Stimulated activated effector memory CD8-positive, alpha-beta T cell treated with anti-CD3 and anti-CD28 coated beads, Interleukin-12 subunit alpha, Interleukin-12 subunit beta, amount 100 ng/mL, for 72 hours (primary cell): ENCODE results near the gene HES1.
"Not testable (repeated sequence)": the region's sequence is repeated elsewhere in the genome, so short reads cannot be mapped to it uniquely, and the experiment has no call there.

Source experiments
- ATAC-seq: fragments of 150-1000 bp; cut with Tn5 transposase; 2 replicates; pipeline ENCODE4 v1.10.0; 2021
- DNase-seq, 2 donors: peaks; one replicate each; pipeline ENCODE4 v3.0.0; 2021 to 2022; ENCODE audit warnings: low spot score in 2 of 2
- H3K27ac Mint-ChIP-seq: one replicate; pipeline ENCODE4 v1.8.0; 2022; ENCODE audit warnings: mild to moderate bottlenecking, mixed read lengths
- H3K36me3 Mint-ChIP-seq: one replicate; pipeline ENCODE4 v1.8.0; 2022; ENCODE audit warnings: mild to moderate bottlenecking, mixed read lengths
- H3K4me1 Mint-ChIP-seq: one replicate; pipeline ENCODE4 v1.8.0; 2022; ENCODE audit warnings: mixed read lengths
- H3K4me3 Mint-ChIP-seq: one replicate; pipeline ENCODE4 v1.8.0; 2022; ENCODE audit warnings: mild to moderate bottlenecking, mixed read lengths
- H3K9me3 Mint-ChIP-seq: one replicate; pipeline ENCODE4 v1.8.0; 2022; ENCODE audit warnings: mixed read lengths

The HES1 gene, protein sequence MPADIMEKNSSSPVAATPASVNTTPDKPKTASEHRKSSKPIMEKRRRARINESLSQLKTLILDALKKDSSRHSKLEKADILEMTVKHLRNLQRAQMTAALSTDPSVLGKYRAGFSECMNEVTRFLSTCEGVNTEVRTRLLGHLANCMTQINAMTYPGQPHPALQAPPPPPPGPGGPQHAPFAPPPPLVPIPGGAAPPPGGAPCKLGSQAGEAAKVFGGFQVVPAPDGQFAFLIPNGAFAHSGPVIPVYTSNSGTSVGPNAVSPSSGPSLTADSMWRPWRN

DNA sequence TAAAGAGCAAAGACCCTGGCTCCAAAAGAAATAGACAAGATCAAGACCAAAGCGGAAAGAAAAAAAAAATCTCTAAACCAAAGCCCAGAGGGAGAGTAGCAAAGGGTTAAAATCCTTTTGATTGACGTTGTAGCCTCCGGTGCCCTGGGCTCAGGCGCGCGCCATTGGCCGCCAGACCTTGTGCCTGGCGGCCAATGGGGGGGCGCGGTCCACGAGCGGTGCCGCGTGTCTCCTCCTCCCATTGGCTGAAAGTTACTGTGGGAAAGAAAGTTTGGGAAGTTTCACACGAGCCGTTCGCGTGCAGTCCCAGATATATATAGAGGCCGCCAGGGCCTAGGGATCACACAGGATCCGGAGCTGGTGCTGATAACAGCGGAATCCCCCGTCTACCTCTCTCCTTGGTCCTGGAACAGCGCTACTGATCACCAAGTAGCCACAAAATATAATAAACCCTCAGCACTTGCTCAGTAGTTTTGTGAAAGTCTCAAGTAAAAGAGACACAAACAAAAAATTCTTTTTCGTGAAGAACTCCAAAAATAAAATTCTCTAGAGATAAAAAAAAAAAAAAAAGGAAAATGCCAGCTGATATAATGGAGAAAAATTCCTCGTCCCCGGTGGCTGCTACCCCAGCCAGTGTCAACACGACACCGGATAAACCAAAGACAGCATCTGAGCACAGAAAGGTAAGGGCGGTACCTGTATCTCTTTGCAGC lies at the start of gene HES1:
Gene HES1 (plus strand): TSS at position 343 of the 713 bp plus-strand sequence. CDS start 233 bp downstream, at position 576.
- DNase-seq (peak in 1 of 2 donors; percentile 57), ATAC-seq (peak; percentile 31)
- Mint-ChIP-seq H3K4me3 (peak within 1 kb of the TSS; percentile 80), H3K9me3 (no peaks in the 10 kb centered on the region), H3K36me3 (peaks cover 6% of the 10 kb centered on the region), H3K4me1 (peaks cover 41% of the 10 kb centered on the region), H3K27ac (peak within 1 kb of the TSS; percentile 67)

DNA sequence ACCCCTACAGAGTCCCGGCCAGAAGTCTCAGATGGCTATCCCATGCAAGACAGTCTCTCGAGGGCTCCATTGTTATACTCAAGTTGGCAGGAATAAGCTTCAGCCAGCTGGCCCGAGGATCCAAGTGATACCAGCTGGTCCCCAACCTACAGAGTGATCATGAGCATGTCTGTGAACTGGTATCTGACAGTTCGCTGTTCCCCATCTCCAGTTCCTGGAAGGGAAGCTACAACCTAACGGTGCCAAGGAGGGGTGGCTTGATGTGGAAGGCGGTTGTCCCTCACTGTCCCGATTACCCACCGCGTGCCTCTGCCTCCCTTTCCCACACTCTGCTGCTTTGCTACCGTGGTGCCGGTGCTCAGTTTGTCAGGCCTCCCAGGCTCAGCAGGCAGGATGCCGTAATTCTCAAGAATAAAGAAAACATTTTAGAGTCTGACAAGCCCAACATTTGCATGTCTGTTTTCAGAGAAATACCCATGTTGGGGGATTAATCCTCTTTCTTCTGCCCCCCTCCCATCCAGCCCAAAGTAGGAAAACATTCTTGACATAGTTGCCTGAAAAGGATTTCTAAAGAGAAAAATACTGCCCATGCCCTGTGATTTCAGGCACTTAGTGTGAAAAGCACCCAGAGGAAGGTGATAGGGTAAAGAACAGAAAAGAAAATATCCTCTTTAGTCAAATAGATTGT lies 49.4 kb upstream of the HES1 start:
- no peak for ATAC-seq

DNA sequence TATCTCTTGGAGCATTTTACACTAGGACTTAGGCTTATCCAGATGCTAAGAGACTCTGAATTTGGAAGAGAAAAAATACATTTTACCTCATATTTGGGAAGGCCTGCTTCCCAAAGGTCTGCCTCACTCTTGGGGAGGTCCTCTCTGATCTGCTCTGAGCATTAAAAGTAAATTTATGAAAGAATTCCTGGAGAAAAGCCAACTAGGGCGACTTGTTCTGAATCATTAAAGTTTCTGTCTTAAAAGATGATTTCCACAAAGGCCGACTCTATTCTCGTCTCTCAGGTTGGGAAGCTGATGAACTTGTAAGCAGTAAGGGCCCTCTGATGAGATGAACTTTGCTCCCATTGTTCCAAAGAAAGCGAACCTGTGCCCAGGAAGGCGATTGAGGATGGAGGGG lies 48.7 kb upstream of the HES1 start:
- no peaks in the 10 kb centered on the region for H3K36me3 Mint-ChIP-seq
- no peak for DNase-seq
- ATAC-seq = no peak
- no peak overlapping the region for H3K4me3 Mint-ChIP-seq
- peaks cover 8% of the 10 kb centered on the region for H3K4me1 Mint-ChIP-seq
- no peaks in the 10 kb centered on the region for H3K9me3 Mint-ChIP-seq
- no peak overlapping the region for H3K27ac Mint-ChIP-seq

More for the DNA sequence above, 49.4 kb upstream of the HES1 start:
- Mint-ChIP-seq H3K4me3 (no peak overlapping the region), H3K27ac (no peak overlapping the region), H3K9me3 (no peaks in the 10 kb centered on the region), H3K4me1 (peaks cover 8% of the 10 kb centered on the region), H3K36me3 (no peaks in the 10 kb centered on the region)
- DNase-seq = no peak

DNA sequence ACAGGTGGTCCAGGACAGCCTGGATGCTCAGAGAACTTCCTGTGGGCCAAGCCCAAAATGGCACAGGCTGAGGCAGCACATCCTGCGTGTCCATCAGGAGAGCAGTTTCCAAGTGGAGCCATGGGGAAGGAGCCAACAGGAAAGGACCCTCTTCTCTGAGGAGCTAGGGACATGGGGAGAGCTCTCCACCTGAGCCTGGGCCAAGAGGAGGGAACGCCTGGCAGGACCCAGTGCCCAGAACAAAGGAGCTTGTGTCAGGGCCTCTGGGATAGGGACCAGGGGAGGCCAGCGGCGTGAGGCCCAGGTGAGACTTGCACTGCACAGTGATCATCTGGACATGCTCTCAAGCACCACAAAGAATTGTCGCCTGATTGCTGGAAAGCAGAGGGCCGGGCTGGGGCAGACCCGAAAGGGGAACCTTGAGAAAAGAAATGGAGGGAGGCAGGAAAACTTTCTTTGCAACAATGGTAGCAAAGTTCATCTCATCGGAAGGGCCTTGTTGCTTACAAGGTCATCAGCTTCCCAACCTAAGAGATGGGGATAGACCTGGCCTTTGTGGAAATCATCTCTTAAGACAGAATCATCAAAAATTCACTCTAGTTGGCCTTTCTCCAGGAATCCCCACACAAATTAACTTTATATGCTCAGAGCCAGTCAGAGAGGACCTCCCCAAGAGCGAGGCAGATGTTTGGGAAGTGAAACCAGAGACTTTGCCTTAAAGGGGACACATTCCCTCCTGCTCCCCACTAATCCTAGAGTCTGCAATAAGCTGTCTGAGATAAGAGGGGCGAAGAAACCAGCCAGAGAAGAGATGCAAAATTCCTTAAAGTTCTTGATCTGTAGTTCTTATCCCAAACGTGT lies 47.7 kb upstream of the HES1 start:
- ATAC-seq = no peak
- Mint-ChIP-seq H3K4me1 (peaks cover 8% of the 10 kb centered on the region), H3K9me3 (no peaks in the 10 kb centered on the region), H3K4me3 (no peak overlapping the region), H3K36me3 (no peaks in the 10 kb centered on the region), H3K27ac (no peak overlapping the region)
- DNase-seq = no peak

DNA sequence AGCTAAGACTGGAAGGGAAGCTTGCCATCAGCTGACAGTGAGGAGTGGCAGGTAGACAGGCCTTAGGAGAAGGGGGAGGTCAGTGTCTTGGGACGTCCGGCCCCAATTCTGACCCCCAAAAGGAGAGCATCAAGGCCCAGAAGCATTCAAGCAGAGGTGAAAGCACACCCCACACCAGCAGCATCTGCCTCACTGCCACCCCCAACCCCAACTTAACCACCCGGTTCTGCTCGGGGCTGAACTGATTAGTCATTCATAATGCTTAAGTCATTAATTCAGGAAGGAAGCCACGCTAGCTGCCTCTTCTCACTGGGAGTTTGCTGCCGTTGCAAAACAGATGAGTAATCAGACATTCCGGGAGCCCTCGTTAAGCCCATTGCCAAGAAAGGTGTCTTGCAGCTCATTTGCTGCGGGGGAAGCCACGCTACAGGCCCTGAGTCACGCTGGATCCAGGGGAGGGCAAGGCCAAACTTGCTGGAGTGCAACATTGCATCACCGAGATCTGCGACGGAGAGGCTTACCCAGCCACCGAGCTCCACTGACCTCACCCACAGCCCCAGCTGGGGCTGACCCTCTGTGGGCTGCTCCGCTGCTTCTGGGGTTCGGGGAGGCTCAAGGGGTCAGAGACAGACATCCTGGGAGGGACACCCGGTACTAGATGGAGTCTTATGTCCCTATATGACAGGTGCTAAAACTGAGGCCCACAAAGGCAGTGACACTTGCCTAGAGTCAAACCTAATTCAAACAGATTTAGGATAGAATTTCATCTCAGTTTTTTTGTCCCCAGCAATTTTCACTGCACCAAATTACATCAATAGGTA lies 46.4 kb upstream of the HES1 start:
- ATAC-seq = peak; percentile 87
- H3K36me3 Mint-ChIP-seq = no peaks in the 10 kb centered on the region

DNA sequence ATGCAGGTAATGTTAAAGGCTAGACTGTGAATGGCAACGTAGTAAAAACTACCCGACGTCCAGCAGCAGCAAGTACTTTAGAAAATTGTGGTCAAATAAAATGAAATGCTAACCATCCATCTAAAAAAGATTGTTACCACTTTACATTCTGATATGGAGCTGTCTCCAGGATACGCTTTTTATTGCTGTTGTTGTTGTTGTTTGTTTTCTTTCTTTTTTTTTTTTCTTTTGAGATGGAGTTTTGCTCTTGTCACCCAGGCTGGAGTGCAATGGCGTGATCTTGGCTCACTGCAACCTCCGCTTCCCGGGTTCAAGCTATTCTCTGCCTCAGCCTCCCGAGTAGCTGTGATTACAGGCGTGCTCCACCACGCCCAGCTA lies 45.8 kb upstream of the HES1 start:
- H3K9me3 Mint-ChIP-seq, H3K4me1 Mint-ChIP-seq, DNase-seq, ATAC-seq, H3K27ac Mint-ChIP-seq, H3K36me3 Mint-ChIP-seq, H3K4me3 Mint-ChIP-seq: not testable (repeated sequence)

More for the DNA sequence above, 46.4 kb upstream of the HES1 start:
- Mint-ChIP-seq H3K27ac (no peak overlapping the region), H3K9me3 (no peaks in the 10 kb centered on the region), H3K4me1 (no peaks in the 10 kb centered on the region), H3K4me3 (no peak overlapping the region)
- peak in 1 of 2 donors; percentile 60 for DNase-seq

DNA sequence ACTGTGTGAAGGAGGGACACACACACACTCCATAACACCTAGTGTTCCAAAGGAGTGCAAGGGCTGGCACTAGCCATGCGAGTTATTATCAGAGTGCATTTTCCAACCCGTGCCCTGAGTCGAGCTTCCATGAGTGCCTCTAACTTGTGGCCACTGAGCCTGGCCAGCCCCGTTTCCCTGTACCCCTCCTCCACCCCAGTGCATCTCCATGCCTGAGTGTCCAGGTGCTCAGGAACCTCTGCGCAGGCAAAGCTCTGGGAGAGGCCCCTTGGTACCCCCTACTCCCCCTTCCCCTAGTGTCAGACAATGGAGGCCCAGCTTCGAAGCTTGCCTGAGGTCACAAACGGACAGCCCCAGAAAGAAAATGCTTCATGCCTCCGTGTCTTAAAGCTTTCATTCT lies 45.2 kb upstream of the HES1 start:
- Mint-ChIP-seq H3K4me1 (no peaks in the 10 kb centered on the region), H3K9me3 (no peaks in the 10 kb centered on the region), H3K4me3 (no peak overlapping the region), H3K36me3 (no peaks in the 10 kb centered on the region), H3K27ac (no peak overlapping the region)
- ATAC-seq (no peak), DNase-seq (no peak)

DNA sequence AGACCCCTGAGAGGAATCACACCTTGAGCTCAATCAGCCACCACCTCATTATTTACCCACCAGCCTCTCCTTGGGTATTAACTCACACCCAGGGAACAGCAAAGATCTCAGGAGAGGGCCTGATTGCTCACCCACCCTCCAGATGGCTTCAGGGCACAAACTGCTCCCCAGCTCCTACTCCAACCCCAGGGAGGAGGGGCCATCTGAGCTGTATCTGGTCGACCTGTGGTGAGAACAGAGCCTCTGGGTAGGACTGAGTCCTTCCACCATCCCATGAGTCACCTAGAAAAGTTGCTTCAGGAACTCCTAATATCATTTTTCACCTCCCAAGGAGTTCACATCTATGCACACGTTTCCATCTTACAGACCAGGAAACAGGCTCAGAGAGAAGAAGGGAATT lies 44.8 kb upstream of the HES1 start:
- no peaks in the 10 kb centered on the region for H3K4me1 Mint-ChIP-seq
- no peak for ATAC-seq
- DNase-seq = no peak

DNA sequence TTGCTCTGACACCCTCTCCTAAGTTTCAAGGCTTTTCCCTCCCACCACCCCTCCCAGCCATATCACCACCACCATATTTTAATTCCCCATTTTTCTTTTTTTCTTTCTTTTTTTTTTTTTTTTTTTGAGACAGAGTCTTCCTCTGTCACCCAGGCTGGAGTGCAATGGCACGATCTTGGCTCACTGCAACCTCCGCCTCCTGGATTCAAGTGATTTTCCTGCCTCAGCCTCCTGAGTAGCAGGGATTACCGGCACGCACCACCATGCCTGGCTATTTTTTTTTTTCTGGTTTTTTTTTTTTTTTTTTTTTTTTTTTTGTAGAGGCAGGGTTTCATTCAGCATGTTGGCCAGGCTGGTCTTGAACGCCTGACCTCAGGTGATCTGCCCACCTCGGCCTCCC lies 44.1 kb upstream of the HES1 start:
- DNase-seq, H3K4me1 Mint-ChIP-seq: not testable (repeated sequence)

More for the DNA sequence above, 44.8 kb upstream of the HES1 start:
- Mint-ChIP-seq H3K36me3 (no peaks in the 10 kb centered on the region), H3K27ac (no peak overlapping the region), H3K4me3 (no peak overlapping the region), H3K9me3 (no peaks in the 10 kb centered on the region)

DNA sequence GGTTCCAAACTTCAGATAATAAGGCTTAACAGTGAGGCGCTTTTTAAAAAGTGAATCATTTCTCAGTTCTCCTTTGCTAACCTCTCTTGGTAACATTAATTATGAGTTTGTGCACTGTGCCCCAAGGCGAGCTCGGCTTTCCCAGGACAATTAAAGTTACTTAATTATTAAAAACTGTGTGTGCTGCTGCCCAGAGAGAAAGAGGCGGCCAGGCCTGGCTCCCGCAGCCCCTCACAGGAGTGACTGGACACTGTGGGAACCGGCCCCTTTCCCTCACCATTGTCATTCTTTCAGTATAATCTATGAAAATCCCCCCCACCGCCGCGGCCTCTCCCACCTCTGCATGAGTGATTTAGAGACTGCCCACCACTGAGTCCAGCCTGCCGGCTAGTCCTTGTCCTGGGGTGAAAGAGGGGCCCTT lies 43.1 kb upstream of the HES1 start:
- DNase-seq (no peak), ATAC-seq (no peak)
- Mint-ChIP-seq H3K4me3 (no peak overlapping the region), H3K4me1 (no peaks in the 10 kb centered on the region), H3K27ac (no peak overlapping the region), H3K36me3 (no peaks in the 10 kb centered on the region), H3K9me3 (no peaks in the 10 kb centered on the region)

More for the DNA sequence above, 44.1 kb upstream of the HES1 start:
- not testable (repeated sequence) for H3K9me3 Mint-ChIP-seq, H3K27ac Mint-ChIP-seq, ATAC-seq, H3K4me3 Mint-ChIP-seq, H3K36me3 Mint-ChIP-seq

DNA sequence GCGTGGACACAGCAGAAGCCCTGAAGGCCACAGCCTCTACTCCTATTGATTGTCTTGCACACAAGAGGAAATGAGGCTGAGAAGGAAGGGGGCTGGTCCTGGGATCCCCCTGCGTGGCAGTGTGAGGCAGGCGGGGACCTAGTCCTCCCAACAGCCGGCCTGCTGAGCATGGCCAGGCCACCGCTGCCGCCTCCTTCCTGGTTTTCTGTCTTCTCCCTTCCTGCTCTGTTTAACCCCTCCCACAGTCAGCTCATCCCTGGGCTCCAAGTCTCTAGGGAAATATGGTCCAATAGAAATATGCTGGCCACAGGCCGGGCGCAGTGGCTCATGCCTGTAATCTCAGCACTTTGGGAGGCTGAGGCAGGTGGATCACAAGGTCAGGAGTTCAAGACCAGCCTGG lies 42.1 kb upstream of the HES1 start:
- Mint-ChIP-seq H3K27ac (no peak overlapping the region), H3K36me3 (no peaks in the 10 kb centered on the region), H3K9me3 (no peaks in the 10 kb centered on the region), H3K4me1 (peaks cover 6% of the 10 kb centered on the region), H3K4me3 (no peak overlapping the region)
- no peak for DNase-seq
- ATAC-seq = no peak

DNA sequence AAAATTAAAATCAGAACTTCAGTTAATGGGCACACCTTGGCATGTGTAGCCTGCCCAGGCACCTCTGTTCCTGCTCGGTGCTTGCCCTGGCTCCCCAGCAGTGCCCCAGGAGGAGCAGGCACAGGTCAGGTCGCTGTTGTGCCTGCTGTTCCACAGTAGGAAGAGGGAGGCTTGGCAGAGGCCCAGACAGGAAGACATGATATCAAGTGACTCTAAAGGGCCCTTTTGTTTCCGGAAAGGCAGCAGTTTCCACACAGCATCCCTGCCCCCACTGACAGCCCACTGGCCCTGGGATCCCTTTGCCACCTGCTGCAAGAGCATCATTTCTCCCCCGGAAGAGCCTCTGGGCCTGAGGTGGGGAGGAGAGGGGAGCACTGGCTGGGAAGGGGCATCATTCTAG lies 40.5 kb upstream of the HES1 start:
- peaks cover 6% of the 10 kb centered on the region for H3K4me1 Mint-ChIP-seq
- no peak for ATAC-seq
- no peak for DNase-seq

DNA sequence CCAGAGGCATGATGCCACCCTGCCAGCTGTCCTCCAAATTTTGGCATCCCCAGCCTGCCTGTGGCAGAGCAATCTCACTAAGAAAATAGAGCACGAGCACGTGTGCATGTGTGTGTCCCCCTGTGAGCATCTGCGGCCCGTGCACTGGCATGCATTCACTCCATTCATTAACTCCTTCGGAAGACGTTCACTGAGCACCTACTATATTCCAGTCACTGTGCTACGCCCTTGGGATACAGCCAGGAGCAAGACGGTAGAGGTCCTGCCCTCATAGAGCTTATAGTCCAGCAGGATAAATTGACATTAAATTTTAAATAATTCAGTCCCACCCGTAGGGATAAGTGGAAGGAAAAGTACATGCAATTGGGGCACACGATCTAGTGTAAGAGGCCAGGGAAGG lies 40.0 kb upstream of the HES1 start:
- Mint-ChIP-seq H3K27ac (peak overlapping the region; percentile 57), H3K9me3 (no peaks in the 10 kb centered on the region), H3K4me3 (no peak overlapping the region), H3K4me1 (peaks cover 6% of the 10 kb centered on the region), H3K36me3 (no peaks in the 10 kb centered on the region)
- ATAC-seq (no peak), DNase-seq (no peak)

More for the DNA sequence above, 40.5 kb upstream of the HES1 start:
- H3K27ac Mint-ChIP-seq = peak overlapping the region; percentile 57
- H3K4me3 Mint-ChIP-seq = no peak overlapping the region
- no peaks in the 10 kb centered on the region for H3K9me3 Mint-ChIP-seq
- H3K36me3 Mint-ChIP-seq = no peaks in the 10 kb centered on the region

DNA sequence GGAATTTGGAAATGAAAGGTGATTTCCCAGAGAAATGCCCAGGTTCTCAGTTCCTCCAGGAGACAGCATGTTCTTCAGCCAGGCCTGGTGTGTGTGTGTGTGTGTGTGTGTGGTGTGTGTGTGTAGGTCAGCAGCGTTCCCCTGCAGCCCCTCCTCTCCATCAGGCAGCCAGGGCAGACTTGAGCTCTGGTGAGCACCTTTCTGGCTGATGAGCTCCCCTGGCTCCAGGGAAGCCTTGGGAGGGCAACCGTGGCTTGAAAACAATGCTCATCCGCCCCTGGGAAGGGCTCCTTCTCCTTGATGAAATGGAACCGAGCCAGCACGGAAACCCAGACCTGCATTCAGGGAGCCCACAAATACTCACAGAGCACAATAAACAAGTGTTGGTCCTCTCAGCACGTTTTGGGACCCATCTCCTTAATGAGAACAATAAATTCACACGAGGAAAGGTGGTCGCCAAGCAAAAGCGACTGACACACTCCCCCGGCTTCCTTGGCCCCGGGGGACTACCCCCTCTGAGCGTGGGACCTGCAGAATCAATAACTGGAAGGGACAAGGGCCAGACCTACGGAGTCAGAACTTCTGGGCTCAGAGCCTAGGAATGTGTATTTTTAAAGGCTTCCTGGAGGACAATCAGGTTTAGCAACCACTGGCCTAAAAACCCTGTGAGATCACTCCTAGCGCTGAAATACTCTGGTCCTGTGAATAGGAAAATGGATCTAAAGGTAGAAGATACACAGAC lies 38.6 kb upstream of the HES1 start:
- Mint-ChIP-seq H3K4me3 (no peak overlapping the region), H3K27ac (no peak overlapping the region), H3K4me1 (peaks cover 6% of the 10 kb centered on the region), H3K36me3 (no peaks in the 10 kb centered on the region), H3K9me3 (no peaks in the 10 kb centered on the region)
- DNase-seq (no peak), ATAC-seq (no peak)
